ENCODE data around the gene TRAT1.

TRAT1 gene

DNA sequence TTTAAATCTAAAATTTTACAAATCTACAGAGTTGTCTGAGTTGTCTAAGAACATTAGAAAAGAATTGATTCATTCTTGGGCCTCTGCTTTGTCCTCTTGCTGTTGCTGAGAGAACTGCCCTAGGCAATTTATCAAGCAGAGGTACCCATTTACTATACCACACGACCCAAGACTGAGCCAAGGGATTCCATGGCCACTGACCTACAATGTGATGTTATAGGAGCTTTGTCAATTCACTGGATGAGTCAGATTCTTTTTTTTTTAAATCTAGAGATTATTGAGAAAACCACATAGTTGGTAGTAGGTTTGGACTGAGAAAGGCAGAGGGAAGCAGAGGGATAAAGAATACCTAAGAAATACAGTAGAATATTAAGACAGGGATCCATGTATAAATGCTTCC is 55.3 kb downstream of the TRAT1 start:
- ChIA-PET CTCF (no interaction called here), POLR2A (no interaction called here)
- H3K4me3 ChIP-seq (ENCODE audit: low read depth, low read length): no peak overlapping the region
- TF ChIP-seq, protein P1, sequence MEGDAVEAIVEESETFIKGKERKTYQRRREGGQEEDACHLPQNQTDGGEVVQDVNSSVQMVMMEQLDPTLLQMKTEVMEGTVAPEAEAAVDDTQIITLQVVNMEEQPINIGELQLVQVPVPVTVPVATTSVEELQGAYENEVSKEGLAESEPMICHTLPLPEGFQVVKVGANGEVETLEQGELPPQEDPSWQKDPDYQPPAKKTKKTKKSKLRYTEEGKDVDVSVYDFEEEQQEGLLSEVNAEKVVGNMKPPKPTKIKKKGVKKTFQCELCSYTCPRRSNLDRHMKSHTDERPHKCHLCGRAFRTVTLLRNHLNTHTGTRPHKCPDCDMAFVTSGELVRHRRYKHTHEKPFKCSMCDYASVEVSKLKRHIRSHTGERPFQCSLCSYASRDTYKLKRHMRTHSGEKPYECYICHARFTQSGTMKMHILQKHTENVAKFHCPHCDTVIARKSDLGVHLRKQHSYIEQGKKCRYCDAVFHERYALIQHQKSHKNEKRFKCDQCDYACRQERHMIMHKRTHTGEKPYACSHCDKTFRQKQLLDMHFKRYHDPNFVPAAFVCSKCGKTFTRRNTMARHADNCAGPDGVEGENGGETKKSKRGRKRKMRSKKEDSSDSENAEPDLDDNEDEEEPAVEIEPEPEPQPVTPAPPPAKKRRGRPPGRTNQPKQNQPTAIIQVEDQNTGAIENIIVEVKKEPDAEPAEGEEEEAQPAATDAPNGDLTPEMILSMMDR (IDR thresholded peaks at IDR 0.05; ENCODE audit: insufficient read depth, low read length, missing control alignments): no peak
- no peak for DNase-seq (ENCODE audit: low read depth, low spot score)

DNA sequence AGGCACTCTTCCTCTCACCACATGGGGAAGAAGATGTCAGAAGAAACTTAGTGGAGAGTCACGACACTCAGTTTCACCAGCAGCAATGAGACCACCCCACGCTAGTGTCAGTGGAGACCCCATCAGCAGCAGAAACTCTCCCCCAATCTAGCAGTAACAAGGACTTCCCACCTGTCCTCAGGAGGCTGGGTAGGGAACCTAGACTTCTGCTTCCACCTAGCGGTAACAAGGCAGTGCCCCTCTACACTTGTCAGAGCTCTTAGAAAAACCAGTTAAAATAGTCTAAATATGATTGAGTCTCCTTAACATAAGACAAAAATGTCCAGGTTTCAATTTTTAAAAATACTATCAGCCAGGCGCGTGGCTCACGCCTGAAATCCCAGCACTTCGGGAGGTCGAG is 57.3 kb downstream of the TRAT1 start:
- no peak for DNase-seq (ENCODE audit: low read depth, low spot score)
- ChIA-PET CTCF (no interaction called here), POLR2A (no interaction called here)
- TF ChIP-seq, protein P1 (IDR thresholded peaks at IDR 0.05; ENCODE audit: insufficient read depth, low read length, missing control alignments): no peak
- H3K4me3 ChIP-seq (ENCODE audit: low read depth, low read length): no peak overlapping the region

DNA sequence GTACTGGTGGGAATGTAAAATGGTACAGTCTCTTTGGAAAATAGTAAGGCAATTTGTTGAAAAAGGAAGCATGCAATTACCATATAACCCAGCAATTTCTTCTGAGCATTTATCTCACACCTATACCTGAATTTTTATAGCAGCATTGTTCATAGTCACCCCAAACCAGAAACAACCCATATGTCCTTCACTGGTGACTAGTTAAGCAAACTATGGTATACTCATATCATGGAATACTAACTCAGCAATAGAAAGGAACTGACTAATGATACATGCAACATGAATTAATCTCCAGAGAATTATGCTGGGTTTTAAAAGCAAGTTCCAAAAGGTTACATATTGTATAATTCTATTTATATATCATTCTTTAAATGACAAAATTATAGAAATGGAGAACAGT is 60.2 kb downstream of the TRAT1 start:
- ChIA-PET CTCF (no interaction called here), POLR2A (no interaction called here)
- no peak for DNase-seq (ENCODE audit: low read depth, low spot score)
- H3K4me3 ChIP-seq (ENCODE audit: low read depth, low read length): no peak overlapping the region
- TF ChIP-seq, protein P1 (IDR thresholded peaks at IDR 0.05; ENCODE audit: insufficient read depth, low read length, missing control alignments): no peak

DNA sequence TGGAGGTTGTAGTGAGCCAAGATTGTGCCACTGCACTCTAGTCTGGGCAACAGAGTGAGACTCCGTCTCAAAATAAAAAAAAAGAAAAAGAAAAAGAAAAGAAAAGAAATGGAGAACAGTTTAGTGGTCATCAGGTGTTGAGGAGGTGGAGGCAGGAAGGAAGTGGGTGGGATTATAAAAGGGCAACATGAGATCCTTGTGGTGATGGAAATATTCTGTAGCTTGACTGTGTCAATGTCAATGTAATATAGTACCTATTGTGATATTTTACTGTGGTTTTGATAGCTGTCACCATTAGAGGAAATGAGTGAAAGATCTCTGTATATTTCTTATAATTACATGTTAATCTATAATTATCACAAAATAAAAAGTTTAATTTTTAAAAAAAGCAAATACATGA is 60.8 kb downstream of the TRAT1 start:
- CTCF ChIA-PET: no interaction called here
- POLR2A ChIA-PET: no interaction called here
- no peak overlapping the region for H3K4me3 ChIP-seq (ENCODE audit: low read depth, low read length)
- TF ChIP-seq, protein P1 (IDR thresholded peaks at IDR 0.05; ENCODE audit: insufficient read depth, low read length, missing control alignments): no peak
- no peak for DNase-seq (ENCODE audit: low read depth, low spot score)

DNA sequence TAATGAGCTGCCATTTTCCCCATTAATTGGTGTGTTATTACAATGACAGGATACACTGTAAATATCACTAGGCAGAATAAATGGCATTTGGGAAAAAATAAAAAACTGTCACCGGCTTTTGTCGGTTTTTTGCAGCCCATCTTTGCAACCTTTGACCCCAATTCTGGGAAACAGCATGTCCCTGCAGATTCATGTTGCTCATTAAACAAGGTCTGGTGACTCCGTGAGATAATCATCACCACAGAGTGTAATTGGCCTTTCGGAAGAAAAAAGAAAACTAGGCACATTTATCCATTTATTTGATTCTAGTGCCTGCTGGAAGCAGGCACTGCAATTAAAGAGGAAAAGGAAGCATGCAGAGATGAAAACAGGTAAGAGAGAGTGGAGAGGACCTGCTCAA is 64.5 kb downstream of the TRAT1 start:
- ChIA-PET POLR2A (no interaction called here), CTCF (interaction anchor here (1.0 kb wide), 1 partner anchor 28 kb away, joined by 3 read pairs; no protein-coding TSS in a partner anchor)
- no peak overlapping the region for H3K4me3 ChIP-seq (ENCODE audit: low read depth, low read length)
- DNase-seq (ENCODE audit: low read depth, low spot score): no peak
- TF ChIP-seq, protein P1 (IDR thresholded peaks at IDR 0.05; ENCODE audit: insufficient read depth, low read length, missing control alignments): no peak

DNA sequence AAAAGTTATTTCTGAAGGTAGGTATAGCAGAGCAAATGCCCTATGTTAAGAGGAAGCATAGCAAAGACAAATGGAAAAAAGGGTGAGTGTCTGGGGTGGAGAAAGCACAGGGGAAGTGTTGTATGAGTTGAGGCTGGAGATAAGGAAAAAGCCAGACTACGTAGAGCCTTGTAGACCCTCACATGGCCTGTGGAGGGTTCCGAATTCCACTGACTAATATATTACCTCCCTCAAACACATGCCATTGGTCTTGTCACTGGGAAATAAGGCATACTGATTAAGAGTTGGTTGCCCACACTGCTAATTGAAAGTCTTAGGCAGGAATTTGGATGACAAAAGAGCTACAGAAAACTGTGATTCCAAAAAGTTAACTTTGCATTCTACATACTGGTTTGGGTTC is 65.2 kb downstream of the TRAT1 start:
- TF ChIP-seq, protein P1 (IDR thresholded peaks at IDR 0.05; ENCODE audit: insufficient read depth, low read length, missing control alignments): no peak
- CTCF ChIA-PET: no interaction called here
- no peak overlapping the region for H3K4me3 ChIP-seq (ENCODE audit: low read depth, low read length)
- no peak for DNase-seq (ENCODE audit: low read depth, low spot score)
- POLR2A ChIA-PET: no interaction called here
